GM06990 (cell line): Measurements from ENCODE around the gene VTI1A.

Experiments used
- DNase-seq: peaks from one replicate; pipeline ENCODE4 v3.0.0-alpha.2; 2011; ENCODE audit not compliant: insufficient read length; ENCODE audit errors: extremely low read depth
- H3K27me3 ChIP-seq: replicated peaks from 2 replicates; pipeline ENCODE4 v1.6.0; 2011; ENCODE audit warnings: low read length; ENCODE audit not compliant: control insufficient read depth, insufficient read depth
- H3K36me3 ChIP-seq: 2 replicates; pipeline ENCODE4 v1.5.1; 2011; ENCODE audit warnings: low read length; ENCODE audit not compliant: control insufficient read depth, insufficient read depth
- H3K4me3 ChIP-seq: replicated peaks from 2 replicates; pipeline ENCODE4 v1.5.1; 2011; ENCODE audit warnings: low read depth, mild to moderate bottlenecking, control low read depth, low read length
- CTCF ChIP-seq: IDR thresholded peaks from 2 replicates; pipeline ENCODE4 v1.5.1; 2011; ENCODE audit warnings: low read length, control low read depth, mild to moderate bottlenecking, inconsistent platforms; ENCODE audit not compliant: insufficient read depth, poor library complexity, severe bottlenecking

VTI1A gene

GRCh38 chr10:112502536-112502935 is 55.5 kb downstream of the VTI1A start:
- no peak for DNase-seq
- Histone ChIP-seq H3K36me3 (no peaks in the 10 kb centered on the region), H3K4me3 (no peak overlapping the region), H3K27me3 (no peaks in the 10 kb centered on the region)
- TF ChIP-seq CTCF, result no peak

DNA sequence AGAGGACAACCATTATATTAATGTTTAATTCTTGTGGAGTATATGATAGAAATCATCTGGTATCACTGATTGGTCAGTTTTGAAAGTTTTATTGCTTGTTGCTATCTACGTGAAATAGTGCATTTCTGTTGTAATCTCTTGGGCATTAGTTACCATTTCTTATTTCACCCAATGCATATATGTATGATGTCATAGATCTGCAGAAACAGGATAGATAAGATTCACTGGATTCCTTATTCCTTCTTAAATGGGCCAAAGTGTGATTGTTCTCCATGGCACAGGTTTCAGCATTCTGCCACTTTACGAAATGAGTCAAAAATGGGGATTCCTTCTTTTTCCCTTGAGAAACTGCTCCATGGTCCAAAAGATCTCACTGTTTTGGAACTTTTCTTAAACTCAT is 56.6 kb downstream of the VTI1A start:
- no peak for DNase-seq
- H3K27me3 ChIP-seq, result no peaks in the 10 kb centered on the region
- no peak for TF ChIP-seq CTCF
- no peak overlapping the region for H3K4me3 ChIP-seq
- H3K36me3 ChIP-seq, result no peaks in the 10 kb centered on the region

GRCh38 chr10:112507046-112507445 is 60.0 kb downstream of the VTI1A start:
- Histone ChIP-seq H3K27me3 (no peaks in the 10 kb centered on the region), H3K4me3 (no peak overlapping the region), H3K36me3 (no peaks in the 10 kb centered on the region)
- no peak for DNase-seq
- no peak for TF ChIP-seq CTCF

DNA sequence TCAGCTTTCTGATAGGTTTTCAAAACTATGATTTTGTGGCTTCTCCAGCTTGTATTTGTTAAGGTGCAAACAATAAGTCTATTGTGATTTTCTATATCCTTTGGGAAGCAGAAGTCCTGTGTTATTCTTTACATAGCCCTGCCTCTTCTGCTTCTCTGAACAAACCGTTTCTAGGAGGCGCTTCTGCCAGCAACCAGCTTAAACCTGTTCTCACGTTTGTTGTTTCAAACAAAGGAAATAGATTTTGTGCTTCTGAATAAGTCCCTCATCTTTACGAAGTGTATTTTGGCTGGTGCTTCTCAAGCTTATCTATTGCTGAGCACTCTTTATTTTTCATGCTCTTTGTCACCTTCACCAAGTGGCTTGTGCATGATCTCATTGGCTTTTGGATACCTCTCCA is 61.0 kb downstream of the VTI1A start:
- no peak for DNase-seq
- Histone ChIP-seq H3K36me3 (no peaks in the 10 kb centered on the region), H3K4me3 (no peak overlapping the region), H3K27me3 (no peaks in the 10 kb centered on the region)
- TF ChIP-seq CTCF, result no peak

DNA sequence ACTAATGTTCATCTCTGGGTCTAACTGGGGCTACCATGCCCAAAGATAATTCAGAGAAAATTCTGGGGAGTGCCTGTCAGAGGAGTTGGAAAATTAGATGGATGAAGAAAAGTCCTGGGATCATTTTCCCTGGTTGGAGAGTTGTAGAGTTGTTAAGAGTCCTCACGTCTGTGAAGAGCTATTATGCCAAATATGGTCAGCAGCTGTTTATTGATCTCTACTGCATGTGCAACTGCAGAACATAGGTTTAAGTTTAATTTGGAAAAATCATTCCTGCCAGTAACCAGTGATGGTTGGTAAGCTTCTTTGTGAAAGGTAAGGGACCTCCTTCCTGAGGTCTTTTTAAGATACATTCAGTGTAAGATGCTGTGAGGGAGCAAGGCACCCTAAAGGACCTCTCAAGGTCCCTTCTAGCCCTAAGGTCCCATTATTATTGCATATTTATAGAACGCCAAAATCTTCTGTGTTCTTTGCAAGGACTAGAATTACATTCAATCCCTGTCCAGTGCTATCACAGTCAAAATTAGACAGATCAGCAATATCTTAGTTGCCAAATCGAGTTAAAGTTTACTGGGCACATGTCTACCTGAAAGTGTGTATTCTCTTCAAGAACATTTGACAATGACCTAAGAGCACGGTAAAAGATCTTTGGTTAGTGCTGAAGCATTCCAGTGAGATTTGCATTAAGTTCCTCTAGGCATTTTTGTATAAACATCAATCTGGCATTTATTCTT is 62.7 kb downstream of the VTI1A start:
- no peak for DNase-seq
- H3K4me3 ChIP-seq, result no peak overlapping the region
- no peak for TF ChIP-seq CTCF

DNA sequence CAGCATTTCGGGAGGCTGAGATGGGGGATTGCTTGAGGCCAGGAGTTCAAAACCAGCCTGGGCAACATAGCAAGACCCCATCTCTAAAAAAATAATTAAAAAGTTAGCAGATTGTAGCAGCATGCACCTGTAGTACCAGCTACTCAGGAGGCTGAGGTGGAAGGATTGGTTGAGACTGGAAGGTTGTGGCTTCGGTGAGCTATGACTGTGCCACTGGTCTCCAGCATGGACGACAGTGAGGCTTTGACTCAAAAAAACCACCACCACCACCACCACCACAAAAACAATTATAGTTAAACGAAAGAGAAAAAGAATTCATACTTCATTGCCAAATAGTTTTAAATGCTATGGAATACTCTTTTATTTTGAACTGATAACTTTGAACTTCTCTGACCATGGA is 63.4 kb downstream of the VTI1A start:
- TF ChIP-seq CTCF, result no peak
- DNase-seq, result no peak
- H3K27me3 ChIP-seq, result no peaks in the 10 kb centered on the region
- no peak overlapping the region for H3K4me3 ChIP-seq
- H3K36me3 ChIP-seq, result no peaks in the 10 kb centered on the region

More for the DNA sequence above, 62.7 kb downstream of the VTI1A start:
- H3K36me3 ChIP-seq, result no peaks in the 10 kb centered on the region
- no peaks in the 10 kb centered on the region for H3K27me3 ChIP-seq
